Natural killer cell treated with Interleukin-12 subunit alpha and Interleukin-12 subunit beta and Interleukin-15 and Interleukin-18, amount 100 ng/mL, for 72 hours (primary cell): ENCODE measurements around the gene KCNMB4. TPM values are rescaled to one million over a fixed set of nuclear protein-coding genes. Genes with fewer than 3 reads are reported as not detected.
"Not testable (repeated sequence)": the region's sequence is repeated elsewhere in the genome, so short reads cannot be mapped to it uniquely, and the experiment has no call there.

Experiments used
- ATAC-seq, 2 donors: fragments of 150-1000 bp; cut with Tn5 transposase in 1 of 2; sonication (Bioruptor Pico), chemical (Tn5 transposase) in 1 of 2; 2 replicates each; pipeline ENCODE4 v1.10.0; 2021
- DNase-seq: peaks from one replicate; pipeline ENCODE4 v3.0.0; 2022; ENCODE audit warnings: low spot score
- H3K27ac Mint-ChIP-seq, 2 donors: 1 replicate in 1 of 2; 2 replicates in 1 of 2; pipeline ENCODE4 v1.8.0; 2022; ENCODE audit warnings: mixed read lengths in 2 of 2, mild to moderate bottlenecking in 1 of 2, moderate library complexity in 1 of 2
- H3K27me3 Mint-ChIP-seq, 2 donors: 1 replicate in 1 of 2; 2 replicates in 1 of 2; pipeline ENCODE4 v1.8.0; 2022; ENCODE audit warnings: mixed read lengths in 2 of 2
- H3K36me3 Mint-ChIP-seq: one replicate; pipeline ENCODE4 v1.8.0; 2022; ENCODE audit warnings: mixed read lengths
- H3K4me1 Mint-ChIP-seq, 2 donors: 1 replicate in 1 of 2; 2 replicates in 1 of 2; pipeline ENCODE4 v1.8.0; 2022; ENCODE audit warnings: low read depth in 2 of 2, mixed read lengths in 2 of 2, mild to moderate bottlenecking in 1 of 2
- H3K4me3 Mint-ChIP-seq: one replicate; pipeline ENCODE4 v1.8.0; 2022; ENCODE audit warnings: mixed read lengths
- H3K9me3 Mint-ChIP-seq: 2 replicates; pipeline ENCODE4 v1.8.0; 2022; ENCODE audit warnings: mixed read lengths
- total RNA-seq, 2 donors: library from RNA; stranded (reverse); gene quantifications; one replicate each; pipeline ENCODE4 v1.2.3, GENCODE V29; 2022

The KCNMB4 gene
- total RNA-seq, 2 donors from 2014 or later: 0.26 TPM; not detected in 1

GRCh38 chr12:70392631-70393030 lies 26.5 kb downstream of the KCNMB4 start:
- H3K36me3 Mint-ChIP-seq, H3K27ac Mint-ChIP-seq, H3K27me3 Mint-ChIP-seq, H3K4me3 Mint-ChIP-seq, ATAC-seq, DNase-seq, H3K9me3 Mint-ChIP-seq, H3K4me1 Mint-ChIP-seq: not testable (repeated sequence)

DNA sequence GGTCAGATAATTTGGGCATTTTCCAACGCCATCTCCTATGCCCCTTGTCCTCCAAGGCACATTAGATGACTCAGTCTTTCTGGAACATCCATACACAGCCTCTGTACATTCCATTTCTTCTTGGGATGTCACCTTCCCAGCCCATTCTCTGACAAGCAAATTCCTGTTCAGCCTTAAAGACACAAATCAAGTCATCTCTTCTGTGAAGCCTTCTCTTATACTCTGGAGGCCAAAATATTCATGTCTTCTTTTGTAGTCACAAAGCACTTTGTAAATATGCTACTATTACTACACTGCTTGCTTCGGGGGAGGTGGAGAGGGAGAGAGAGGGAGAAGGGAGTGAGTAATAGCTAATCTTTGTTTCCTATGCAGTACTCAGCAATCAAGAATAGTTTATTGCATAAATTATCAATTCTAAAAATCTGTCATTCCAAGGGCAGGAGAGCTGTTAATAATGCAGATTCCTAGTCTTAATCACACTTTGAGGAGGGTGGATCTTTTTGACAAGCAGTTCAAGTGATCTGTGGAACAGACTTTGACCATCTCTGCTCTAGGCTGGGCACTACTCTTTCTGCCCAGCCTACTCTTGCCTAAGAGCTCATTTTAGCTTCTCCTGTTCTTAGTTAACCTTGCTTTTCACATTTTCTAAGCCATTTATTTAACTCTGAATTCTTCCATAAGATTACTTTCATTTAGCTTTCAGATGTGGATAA lies 27.9 kb downstream of the KCNMB4 start:
- H3K4me1 Mint-ChIP-seq: no peaks in the 10 kb centered on the region
- H3K36me3 Mint-ChIP-seq: no peaks in the 10 kb centered on the region
- H3K4me3 Mint-ChIP-seq: no peak overlapping the region
- ATAC-seq (no peak), DNase-seq (no peak)
- no peaks in the 10 kb centered on the region for H3K9me3 Mint-ChIP-seq
- peaks cover 3 to 6% of the 10 kb centered on the region in 2 donors for H3K27me3 Mint-ChIP-seq
- no peak overlapping the region for H3K27ac Mint-ChIP-seq

- no peak overlapping the region for H3K27ac Mint-ChIP-seq
These were observed 31.9 kb downstream of the KCNMB4 start for GRCh38 chr12:70398002-70398401.

DNA sequence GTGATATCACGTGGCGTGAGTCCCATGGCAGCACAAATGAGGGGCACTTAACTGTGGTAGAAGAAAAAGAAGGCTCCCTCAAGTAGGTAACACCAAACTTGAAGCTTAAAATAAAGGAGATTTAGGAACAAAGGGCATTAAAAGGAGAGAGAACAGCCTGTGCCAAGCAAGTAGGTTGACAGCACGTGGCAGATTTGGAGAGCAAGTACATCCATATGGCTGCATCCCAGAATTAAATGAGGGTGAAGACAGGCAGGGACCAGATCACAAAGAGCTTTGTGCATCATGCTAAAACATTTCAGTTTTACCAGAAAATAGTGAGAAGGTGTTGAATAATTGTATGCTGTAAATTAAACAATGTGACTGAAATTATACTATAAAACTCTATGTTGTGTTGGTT lies 32.8 kb downstream of the KCNMB4 start:
- Mint-ChIP-seq H3K9me3 (no peaks in the 10 kb centered on the region), H3K27ac (no peak overlapping the region), H3K4me3 (no peak overlapping the region), H3K4me1 (no peaks in the 10 kb centered on the region), H3K27me3 (peaks cover 0 to 7% of the 10 kb centered on the region in 2 donors), H3K36me3 (no peaks in the 10 kb centered on the region)
- DNase-seq (no peak), ATAC-seq (no peak)

More at GRCh38 chr12:70398002-70398401, 31.9 kb downstream of the KCNMB4 start:
- H3K4me1 Mint-ChIP-seq: no peaks in the 10 kb centered on the region
- peaks cover 0 to 6% of the 10 kb centered on the region in 2 donors for H3K27me3 Mint-ChIP-seq
- H3K36me3 Mint-ChIP-seq: no peaks in the 10 kb centered on the region
- no peak overlapping the region for H3K4me3 Mint-ChIP-seq
- DNase-seq (no peak), ATAC-seq (no peak)
- no peaks in the 10 kb centered on the region for H3K9me3 Mint-ChIP-seq

DNA sequence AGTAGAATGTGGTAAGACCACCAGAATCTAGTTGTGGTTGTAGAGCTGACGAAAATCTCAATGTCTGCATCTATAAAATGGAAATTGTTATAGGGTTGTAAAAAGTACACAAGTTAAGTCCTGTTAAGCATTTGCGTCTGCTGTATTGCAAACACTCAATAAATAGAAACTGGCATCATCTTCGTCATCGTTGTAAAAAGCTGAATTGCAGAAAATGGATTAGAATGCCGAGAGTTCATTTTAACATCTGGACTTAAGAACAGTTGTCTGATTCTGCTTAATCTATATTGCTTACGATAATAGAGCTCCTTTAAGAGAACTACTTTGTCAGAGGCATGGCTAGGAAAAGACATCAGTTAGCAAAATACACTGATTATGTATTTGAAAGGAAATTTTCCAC lies 33.2 kb downstream of the KCNMB4 start:
- H3K9me3 Mint-ChIP-seq: no peaks in the 10 kb centered on the region
- peaks cover 0 to 12% of the 10 kb centered on the region in 2 donors for H3K27me3 Mint-ChIP-seq
- no peaks in the 10 kb centered on the region for H3K36me3 Mint-ChIP-seq
- no peak for DNase-seq
- H3K4me1 Mint-ChIP-seq: no peaks in the 10 kb centered on the region
- ATAC-seq: no peak
- H3K4me3 Mint-ChIP-seq: no peak overlapping the region
- no peak overlapping the region for H3K27ac Mint-ChIP-seq

DNA sequence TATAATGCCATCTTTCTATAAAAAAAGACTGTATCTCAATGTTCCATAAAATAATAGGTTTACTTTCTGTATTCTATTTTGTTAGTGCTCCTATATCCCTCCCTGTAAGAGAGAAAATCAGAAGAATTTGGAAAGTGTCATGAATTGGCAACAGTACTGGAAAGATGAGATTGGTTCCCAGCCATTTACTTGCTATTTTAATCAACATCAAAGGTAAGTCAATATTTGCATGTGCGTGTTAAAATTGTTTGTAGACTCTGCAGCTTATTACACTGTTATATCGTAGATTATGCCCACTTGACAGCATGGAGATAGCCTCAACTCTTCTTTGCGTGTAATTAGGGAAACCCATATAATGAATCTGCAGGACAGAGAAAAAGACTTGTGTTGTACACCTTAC lies 34.0 kb downstream of the KCNMB4 start:
- no peaks in the 10 kb centered on the region for H3K4me1 Mint-ChIP-seq
- no peak overlapping the region for H3K27ac Mint-ChIP-seq
- no peak overlapping the region for H3K4me3 Mint-ChIP-seq
- no peaks in the 10 kb centered on the region for H3K36me3 Mint-ChIP-seq
- ATAC-seq (no peak), DNase-seq (no peak)
- peaks cover 4 to 19% of the 10 kb centered on the region in 2 donors for H3K27me3 Mint-ChIP-seq
- H3K9me3 Mint-ChIP-seq: no peaks in the 10 kb centered on the region

GRCh38 chr12:70402597-70402996 lies 36.5 kb downstream of the KCNMB4 start:
- peaks cover 4 to 19% of the 10 kb centered on the region in 2 donors for H3K27me3 Mint-ChIP-seq
- no peaks in the 10 kb centered on the region for H3K4me1 Mint-ChIP-seq
- H3K27ac Mint-ChIP-seq: no peak overlapping the region
- no peak for ATAC-seq
- DNase-seq: no peak
- H3K9me3 Mint-ChIP-seq: no peaks in the 10 kb centered on the region
- H3K36me3 Mint-ChIP-seq: no peaks in the 10 kb centered on the region
- no peak overlapping the region for H3K4me3 Mint-ChIP-seq

DNA sequence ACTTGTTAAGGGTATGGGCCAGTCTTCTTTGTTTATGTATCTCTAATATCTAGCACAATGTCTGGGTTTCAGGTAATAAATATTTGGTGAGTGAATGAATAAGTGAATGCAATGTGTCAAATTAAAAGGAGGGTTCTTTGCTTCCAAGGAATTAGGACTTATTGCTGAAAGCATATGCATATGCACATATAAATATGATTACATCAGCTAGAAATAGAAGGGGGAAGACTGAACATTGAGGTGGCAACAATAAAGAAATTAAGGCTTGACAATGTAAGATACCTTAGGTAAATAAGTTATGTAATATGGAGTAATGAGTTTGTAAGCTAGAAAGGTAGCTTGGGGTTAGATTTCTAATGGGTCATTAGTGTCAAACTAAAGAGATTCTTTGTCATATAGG lies 37.7 kb downstream of the KCNMB4 start:
- Mint-ChIP-seq H3K4me3 (no peak overlapping the region), H3K4me1 (no peaks in the 10 kb centered on the region), H3K27me3 (peaks cover 5 to 18% of the 10 kb centered on the region in 2 donors), H3K9me3 (no peaks in the 10 kb centered on the region), H3K36me3 (no peaks in the 10 kb centered on the region), H3K27ac (no peak overlapping the region)
- ATAC-seq (no peak), DNase-seq (no peak)

DNA sequence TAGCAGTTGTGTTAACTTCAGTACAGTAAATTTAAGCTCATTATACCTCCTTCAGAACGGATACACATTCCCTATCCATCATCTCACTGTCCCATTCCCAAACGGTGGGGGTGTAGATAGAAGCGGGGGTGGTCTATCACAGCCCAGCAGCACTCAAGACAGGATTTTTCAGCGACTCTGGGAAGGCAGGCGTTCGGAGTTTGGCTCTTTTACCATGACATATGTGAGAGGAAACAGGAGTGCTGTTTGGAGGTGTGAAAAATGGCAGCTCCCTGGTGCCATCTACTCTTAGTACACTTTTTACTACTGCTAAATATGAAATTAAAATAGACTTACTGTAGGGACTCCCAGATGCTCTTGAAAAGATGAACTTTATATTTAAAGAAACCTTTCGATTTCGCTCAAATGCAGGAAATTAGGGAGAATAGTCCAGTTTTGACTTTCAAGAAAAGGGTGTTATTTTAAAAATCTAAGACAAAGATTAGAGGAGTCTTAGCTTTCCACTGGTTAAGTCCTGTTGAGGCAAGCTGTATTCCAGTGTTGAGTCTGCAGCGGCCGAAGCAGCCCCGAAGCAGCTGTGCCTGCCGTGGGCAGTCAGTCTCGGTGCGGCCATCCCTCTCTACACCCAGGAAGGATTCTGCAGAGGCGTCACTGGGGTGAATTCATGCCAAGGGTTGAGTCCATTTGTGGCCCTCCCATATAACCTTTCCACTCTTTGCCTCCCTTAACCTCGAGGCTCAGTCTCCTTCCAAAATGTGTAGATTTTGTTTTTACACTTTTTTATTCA lies 42.1 kb downstream of the KCNMB4 start:
- H3K4me3 Mint-ChIP-seq: no peak overlapping the region

DNA sequence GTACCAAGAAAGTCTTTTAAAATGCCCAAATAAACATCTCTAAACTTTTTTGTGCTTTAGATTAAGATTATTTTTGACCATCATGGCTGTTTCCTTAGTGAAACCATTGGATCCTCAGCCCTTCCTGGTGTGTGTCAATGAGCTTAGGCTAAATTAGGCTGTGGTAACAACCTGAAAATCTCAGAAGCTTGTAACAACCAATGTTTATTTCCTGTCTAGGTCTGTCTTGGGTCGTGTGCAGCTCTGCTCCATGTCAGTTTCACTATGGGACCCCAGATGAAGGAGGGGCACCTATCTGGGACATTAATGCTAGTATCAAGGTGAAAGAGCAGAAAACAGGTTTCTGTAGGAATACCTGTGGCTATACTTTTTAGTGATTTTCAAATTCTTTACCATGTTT lies 49.9 kb downstream of the KCNMB4 start:
- peaks cover 5 to 22% of the 10 kb centered on the region in 2 donors for H3K27me3 Mint-ChIP-seq
- no peak for ATAC-seq

More for the DNA sequence above, 42.1 kb downstream of the KCNMB4 start:
- Mint-ChIP-seq H3K36me3 (no peaks in the 10 kb centered on the region), H3K27me3 (peaks cover 8 to 34% of the 10 kb centered on the region in 2 donors), H3K4me1 (no peaks in the 10 kb centered on the region), H3K9me3 (no peaks in the 10 kb centered on the region), H3K27ac (no peak overlapping the region)
- DNase-seq: no peak
- ATAC-seq: no peak

GRCh38 chr12:70417121-70417520 lies 51.0 kb downstream of the KCNMB4 start:
- no peaks in the 10 kb centered on the region for H3K36me3 Mint-ChIP-seq
- no peak for ATAC-seq
- H3K27me3 Mint-ChIP-seq: peaks cover 5 to 13% of the 10 kb centered on the region in 2 donors
- H3K4me3 Mint-ChIP-seq: no peak overlapping the region
- H3K9me3 Mint-ChIP-seq: no peaks in the 10 kb centered on the region
- DNase-seq: no peak
- peaks cover 0 to under 1% of the 10 kb centered on the region in 2 donors for H3K4me1 Mint-ChIP-seq
- H3K27ac Mint-ChIP-seq: no peak overlapping the region

More for the DNA sequence above, 49.9 kb downstream of the KCNMB4 start:
- no peaks in the 10 kb centered on the region for H3K4me1 Mint-ChIP-seq
- H3K4me3 Mint-ChIP-seq: no peak overlapping the region
- DNase-seq: no peak
- no peaks in the 10 kb centered on the region for H3K36me3 Mint-ChIP-seq
- no peaks in the 10 kb centered on the region for H3K9me3 Mint-ChIP-seq
- H3K27ac Mint-ChIP-seq: no peak overlapping the region

GRCh38 chr12:70418101-70418500 lies 52.0 kb downstream of the KCNMB4 start:
- no peak for DNase-seq
- no peak overlapping the region for H3K27ac Mint-ChIP-seq
- peaks cover 7 to 13% of the 10 kb centered on the region in 2 donors for H3K27me3 Mint-ChIP-seq
- H3K9me3 Mint-ChIP-seq: no peaks in the 10 kb centered on the region
- peaks cover 0 to 2% of the 10 kb centered on the region in 2 donors for H3K4me1 Mint-ChIP-seq
- H3K4me3 Mint-ChIP-seq: no peak overlapping the region
- no peak for ATAC-seq
- no peaks in the 10 kb centered on the region for H3K36me3 Mint-ChIP-seq

GRCh38 chr12:70422631-70423030 lies 56.5 kb downstream of the KCNMB4 start:
- ATAC-seq: no peak
- Mint-ChIP-seq H3K4me1 (peaks cover 0 to 2% of the 10 kb centered on the region in 2 donors), H3K9me3 (no peaks in the 10 kb centered on the region), H3K4me3 (no peak overlapping the region), H3K27ac (no peak overlapping the region), H3K36me3 (no peaks in the 10 kb centered on the region), H3K27me3 (peaks cover 7 to 13% of the 10 kb centered on the region in 2 donors)
- DNase-seq: no peak

DNA sequence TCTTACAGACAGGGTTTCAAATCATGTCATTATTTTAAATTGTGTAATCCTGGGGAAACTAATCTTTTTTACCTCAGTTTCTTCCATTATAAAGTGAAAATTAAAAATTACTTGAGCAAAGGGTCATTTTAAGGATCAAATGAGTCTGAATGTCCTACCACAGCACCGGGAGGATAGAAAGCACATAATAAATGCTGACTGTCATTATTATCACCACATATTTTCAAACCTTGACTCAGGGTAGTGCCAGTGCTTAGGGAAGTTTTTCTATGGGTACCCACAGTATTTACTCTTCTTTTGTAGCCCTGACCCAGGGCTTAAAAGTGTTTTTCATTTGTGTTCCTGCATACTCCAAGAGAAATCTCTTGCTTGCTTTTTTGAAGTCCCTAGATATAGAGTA lies 60.5 kb downstream of the KCNMB4 start:
- H3K27me3 Mint-ChIP-seq: peaks cover 0 to 4% of the 10 kb centered on the region in 2 donors
- no peak overlapping the region for H3K4me3 Mint-ChIP-seq
- no peak for DNase-seq
- H3K9me3 Mint-ChIP-seq: no peaks in the 10 kb centered on the region
- no peak for ATAC-seq
- H3K4me1 Mint-ChIP-seq: peaks cover 0 to 2% of the 10 kb centered on the region in 2 donors
- no peaks in the 10 kb centered on the region for H3K36me3 Mint-ChIP-seq
- no peak overlapping the region for H3K27ac Mint-ChIP-seq
